ENCODE results near the gene DR1.

DR1 gene

DNA sequence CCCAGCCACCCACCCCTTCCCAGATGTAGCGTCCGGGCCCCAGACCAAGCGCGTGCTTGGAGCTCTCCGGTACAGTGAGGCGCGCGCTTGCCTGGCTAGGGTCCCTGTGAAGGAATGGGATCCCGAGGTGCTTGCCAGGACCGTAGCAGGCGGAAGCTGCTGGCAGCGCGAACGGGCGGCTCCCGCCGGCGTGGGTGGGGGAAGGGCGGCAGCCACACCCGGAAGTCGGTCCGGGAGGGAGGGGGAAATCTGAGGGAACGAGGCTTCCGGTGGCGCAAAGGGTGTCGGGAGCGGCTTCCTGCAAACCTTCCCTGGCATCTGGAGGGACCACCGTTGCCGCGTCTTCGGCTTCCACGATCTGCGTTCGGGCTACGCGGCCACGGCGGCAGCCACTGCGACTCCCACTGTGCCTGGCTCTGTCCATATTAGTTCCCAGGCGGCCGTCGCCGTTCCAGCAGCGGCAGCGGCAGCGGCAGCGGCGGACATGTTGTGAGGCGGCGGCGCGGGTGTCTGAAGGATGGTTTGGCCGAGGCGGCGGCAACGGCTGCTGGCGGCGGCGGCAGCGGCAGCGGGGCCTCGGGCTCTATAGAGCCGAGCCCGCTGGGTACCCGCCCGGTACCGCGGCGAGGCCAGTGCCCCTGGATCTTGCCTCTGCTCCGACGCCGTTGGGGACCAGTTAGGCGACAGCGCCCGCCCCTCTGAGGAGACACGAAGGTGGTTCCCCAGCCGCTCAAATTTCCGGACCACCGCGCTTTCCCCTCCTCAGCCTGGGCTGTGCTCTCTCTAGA is at the start of gene DR1:
Gene DR1 (plus strand): TSS at position 275 of the 788 bp plus-strand sequence. CDS start 739 bp downstream, outside the sequence.
- DNase-seq = peak; percentile 92

DNA sequence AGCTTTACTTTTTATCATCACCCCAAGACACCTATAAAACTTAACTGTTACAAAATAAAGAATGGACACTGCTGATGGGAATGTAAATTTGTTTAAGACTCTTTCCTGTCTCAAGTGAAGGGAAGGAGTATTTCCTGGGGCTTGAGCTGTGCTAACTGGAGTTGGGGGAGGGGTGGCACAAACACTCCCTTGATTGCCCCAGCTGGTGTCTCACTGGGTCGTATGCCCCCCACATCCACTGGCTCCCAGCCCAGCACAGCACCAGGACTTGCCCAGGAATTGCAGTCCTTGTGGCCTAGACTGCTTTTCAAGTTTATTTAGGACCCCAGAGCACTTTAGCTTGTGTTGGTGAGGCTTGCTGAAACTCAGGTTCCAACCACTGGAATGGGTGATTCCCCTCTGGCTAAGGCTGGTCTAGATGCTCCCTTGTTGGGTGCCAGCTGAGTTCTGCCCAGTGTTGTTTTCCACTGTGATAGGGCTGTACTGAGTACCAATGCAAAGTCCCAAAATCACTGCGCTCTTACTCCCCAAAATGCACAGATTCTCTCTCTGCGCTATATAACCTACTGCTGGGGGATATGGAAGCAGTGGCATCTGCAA is 49.1 kb upstream of the DR1 start:
- DNase-seq = peak; percentile 52

DNA sequence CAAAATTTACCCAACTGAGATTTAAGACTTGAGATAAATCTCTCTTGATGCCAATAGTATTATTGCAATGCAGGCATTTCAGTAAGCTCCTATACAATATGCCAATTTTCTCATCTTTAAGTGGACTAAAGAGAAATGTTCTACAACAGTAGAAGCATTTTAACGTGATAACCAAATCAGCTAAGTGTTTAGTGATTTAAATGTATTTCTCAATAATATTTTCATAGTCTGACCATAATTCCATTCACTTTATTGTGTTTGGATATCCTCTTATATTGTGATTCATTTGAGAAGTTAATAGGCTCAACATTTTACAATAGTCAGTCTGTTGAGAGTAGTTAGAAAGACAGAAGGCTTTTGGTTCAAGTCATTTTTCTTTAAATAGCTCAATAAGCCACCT is 44.6 kb upstream of the DR1 start:
- DNase-seq = no peak

DNA sequence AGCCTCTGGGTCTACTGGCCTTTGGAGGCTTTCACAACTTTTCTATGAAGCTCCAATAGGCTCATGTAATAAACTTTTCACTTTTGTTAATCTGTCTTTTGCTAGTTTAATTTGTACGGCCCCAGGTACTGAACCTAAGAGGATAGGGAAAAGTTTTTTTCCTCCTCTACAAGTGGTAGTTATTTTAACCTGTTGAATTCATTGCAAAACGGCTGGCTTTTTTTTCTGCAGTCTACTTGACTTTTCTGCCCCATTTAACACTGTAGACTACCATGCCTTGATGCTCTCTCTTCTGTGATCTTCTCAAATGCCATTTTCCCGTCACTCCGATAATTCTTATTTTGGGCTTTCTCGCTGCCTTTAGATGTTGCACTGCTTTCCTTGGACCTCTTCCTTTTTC is 43.6 kb upstream of the DR1 start:
- no peak for DNase-seq

DNA sequence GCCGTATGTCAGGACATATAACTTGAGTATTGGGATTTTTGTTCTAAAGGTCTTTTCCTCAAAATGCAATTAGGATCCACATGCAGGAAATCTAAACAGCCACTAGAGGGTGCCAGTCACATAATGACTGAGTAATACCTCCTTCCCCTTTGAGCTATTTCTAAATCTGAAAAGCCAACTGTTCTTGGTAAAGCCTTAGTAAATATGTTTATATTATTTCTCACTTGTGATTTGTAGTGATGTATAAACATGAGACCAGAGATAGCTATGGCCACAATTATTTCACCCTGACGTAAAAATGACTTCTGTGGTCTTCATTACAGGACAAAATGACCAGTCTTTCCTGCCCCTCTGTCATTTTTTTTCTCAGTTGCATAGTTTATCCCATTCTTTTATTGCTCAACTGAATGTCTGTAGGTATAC is 41.0 kb upstream of the DR1 start:
- DNase-seq = peak; percentile 63

DNA sequence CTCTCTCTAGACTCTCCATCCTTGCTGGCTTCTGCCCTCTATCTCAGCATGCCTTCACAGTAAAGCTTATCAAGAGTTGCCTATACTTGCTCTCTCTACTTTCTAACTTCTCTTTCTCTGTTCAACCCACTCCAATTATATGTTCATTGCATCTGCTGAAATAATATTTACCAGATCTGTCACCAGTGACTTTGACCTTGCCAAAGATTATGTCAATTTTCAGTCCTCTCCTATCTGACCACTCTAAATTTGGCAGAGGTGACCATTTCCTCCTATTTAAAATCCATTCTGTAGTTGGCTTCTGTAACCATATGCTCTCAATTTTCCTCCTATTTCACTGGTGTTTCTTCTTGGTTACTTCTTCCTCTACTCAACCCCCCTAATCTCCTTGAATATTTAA is 38.8 kb upstream of the DR1 start:
- no peak for DNase-seq

DNA sequence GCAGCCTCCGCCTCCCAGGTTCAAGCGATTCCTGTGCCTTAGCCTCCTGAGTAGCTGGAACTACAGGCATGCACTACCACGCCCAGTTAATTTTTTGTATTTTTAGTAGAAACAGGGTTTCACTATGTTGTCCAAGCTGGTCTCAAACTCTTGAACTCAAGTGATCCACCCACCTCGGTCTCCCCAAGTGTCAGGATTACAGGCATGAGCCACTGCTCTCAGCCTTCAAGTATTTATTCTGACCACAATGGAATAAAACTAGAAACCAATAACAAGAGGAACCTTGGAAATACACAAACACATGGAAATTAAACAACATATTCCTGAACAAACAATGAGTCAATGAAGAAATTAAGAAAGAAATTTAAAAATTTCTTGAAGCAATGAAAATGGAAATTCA is 32.7 kb upstream of the DR1 start:
- no peak for DNase-seq

DNA sequence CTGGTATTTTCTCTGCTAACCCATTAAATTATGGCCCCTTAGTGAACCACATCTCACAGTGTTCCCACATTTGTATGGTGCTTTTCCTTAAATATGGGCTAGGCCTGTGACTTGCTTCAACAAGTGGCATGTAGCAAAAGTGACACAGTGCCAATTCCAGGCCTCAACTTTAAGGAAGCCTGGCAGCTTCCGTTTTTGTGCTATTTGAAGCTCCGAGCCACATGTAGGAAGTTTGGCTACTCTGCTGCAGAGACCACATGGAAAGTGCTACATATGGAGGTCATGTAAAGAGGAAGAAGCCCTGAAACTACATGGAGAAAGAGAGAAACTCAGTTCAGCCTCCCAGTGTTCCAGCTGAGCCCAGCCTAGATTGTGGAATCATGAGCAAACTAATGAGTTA is 28.5 kb upstream of the DR1 start:
- DNase-seq = no peak

DNA sequence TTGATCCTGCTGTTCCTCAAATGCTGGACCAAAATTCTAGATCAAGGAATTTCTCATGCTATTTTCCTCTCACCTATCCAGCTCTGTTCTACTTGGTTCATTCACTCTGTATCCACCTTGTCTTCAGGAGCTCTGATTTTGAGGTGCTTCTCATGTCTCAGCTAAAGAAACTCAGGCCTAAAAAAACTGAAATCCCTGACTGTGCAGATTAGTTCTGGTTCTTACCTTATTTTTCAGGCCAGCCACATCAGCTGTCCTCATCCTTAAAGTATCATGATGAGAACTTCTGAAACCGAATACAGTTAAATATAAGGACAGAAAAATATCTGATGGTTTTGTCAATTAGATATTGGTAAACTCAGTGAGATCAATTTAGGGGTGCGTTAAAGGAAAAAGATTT is 27.8 kb upstream of the DR1 start:
- DNase-seq = no peak

DNA sequence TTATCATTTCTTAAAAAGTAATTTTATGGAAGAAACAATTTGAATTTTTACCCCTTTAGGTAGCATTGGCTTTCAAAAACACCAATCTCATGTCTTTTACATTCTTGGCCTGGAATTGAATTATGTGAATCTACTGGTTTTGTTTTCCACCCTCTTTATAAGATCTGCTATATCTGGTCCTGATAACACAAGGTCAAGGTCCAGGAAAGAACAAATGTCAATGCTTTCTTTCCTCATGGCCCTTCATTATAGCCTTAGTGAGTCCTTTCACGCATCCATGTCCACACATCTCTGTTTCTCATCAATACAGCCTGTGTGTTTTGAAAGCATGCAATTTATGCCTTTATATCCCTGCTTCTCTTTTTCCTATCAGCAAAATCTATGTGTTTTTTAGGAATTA is 24.0 kb upstream of the DR1 start:
- no peak for DNase-seq

DNA sequence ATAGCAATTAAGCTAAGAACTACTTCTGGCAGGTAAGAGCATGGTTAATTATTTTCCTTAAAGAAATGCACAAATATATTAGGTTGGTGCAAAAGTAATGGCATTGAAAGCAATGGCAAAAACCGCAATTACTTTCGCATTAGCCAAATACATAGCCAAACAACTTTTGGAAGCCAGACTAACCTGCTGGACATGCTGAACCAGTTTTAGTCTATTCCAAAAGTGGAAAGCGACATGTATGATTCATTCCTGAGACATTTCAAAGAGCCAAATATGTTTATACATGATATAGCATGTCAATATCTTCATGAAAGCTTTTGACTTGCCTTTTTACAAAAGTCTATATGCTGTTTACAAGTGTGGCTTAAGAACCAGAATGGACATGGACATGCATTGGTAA is 23.4 kb upstream of the DR1 start:
- no peak for DNase-seq

DNA sequence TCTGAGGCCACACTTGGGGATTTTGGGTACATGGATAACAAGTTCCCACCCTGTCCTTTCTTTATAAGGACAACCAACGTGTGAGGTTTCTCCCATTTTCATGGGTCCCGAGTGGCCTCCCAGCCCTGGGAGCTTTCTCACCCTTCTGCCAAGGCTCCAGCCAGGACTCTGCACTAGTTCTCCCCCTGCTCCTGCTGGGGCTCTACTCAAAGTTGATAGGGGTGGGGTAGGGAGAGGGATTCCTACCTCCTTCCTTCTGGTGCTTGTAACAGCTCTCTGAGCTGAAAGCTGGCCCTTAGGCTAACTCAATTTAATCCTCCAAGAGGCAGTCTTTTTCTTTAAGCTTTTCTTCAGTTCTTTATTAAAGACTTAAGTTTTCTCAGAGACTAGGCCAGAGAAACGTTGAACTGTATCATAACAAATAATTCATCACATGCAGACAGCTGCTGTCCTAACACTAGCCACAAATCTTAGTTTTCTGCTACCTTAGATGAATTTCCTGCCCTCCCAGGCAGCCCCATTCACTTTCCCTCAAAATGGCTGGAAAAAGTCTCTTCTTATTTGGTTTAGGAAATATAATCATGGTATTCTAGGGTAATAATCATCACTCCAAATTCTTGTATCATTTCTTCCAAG is 22.4 kb upstream of the DR1 start:
- DNase-seq = no peak

DNA sequence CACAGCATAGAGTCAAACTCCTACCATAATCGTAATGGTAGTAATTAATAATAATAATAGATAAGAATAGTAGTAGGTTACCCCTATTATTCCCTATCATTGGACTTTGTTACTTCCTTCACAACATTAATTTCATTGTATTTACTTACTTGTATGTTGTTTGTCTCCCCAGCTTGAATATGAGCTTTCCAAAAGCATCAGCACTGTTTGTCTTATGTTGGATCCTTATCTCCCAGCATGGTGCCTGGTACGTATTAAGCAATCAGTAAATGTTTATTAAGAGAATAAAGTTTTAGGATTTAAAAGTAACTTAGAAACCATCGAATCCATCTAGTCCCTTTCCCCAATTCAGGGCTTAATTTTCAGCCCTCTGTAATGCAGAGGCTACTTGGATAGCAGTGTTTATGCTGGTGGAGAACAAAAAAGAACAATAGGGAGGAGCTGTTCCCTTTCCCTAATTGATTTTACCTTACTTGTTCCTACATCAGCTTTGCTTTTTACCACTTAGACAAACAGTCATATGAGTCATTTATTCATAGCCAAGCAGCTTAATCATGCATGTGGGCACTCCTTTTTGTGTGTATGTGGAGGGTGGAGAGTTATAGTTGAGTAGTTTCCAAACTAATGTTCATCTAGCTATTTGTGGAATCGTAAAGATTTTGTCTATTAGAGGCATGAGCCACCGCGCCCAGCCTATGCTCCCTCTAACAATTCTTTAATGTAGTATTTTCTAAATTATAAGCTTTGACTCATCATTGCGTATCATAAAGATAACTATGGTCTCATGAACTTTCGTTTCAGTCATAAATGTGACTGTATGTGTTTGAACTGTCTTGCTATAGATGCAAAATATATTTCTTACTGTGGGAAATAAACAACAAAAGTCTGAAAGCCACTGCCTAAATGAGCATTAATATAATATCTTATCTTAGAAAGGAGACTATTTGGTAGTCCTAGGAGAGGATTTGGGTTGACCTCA is 20.9 kb upstream of the DR1 start:
- peak; percentile 55 for DNase-seq

DNA sequence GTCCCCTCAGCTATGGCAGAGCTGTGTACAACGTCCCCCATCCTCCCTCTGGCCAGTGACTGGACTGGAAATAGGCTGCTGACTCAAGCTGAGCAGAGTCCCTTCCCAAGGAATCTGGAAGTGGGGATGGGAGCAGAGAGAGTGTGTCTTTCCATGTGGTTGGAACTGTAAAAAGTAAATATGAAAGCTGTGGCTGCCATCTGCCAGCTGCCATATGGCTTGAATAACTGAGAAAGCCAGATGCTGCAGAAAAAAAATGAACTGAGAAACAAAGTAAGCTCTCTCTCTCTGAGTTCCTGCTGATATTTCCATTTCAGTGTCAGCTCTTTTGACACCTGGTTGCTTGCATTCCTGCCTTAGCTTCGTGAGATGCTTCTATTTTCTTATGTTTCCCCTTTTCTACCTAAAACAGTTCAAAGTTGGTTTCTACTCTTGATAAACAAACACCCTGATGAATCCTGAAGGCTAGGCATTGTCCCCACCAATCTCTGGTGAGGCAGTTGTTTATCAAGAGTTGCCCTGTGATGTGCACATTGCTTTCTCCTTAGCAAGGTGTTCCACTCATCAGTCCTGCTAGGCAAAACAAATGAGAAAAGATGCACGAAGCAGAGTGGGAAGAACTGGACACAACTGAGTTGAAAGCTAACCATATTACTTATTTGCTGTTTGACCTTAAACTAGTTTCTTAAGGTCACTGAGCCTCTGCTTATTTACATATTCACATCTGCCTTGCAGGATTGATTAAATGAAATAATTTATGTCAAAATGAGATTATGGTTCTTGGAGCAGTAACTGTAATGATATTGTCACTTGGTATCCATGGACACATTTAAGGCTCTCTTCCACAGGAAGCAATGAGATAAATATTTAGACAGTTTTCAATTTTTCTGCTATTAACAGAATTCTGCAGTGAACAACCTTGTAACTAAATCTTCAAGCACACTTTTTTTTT is 16.6 kb upstream of the DR1 start:
- peak; percentile 85 for DNase-seq

DNA sequence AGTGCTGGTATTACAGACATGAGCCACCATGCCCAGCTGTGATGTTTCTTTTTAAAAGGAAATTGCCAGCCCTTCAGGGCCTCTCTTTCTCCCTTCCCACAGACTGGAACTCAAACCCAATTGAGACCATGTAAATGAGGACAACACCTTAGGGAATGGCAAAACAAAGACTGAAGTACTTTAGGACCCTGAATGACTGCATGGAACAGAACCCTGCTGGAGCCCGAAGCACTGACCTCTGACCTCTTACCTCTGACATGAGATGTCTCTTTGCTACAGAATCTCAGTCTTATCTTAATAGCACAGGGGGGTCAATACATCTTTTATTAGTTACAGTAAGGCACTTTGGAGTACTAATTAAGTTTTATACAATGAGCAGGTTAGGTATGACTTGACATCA is 15.5 kb upstream of the DR1 start:
- DNase-seq = no peak

DNA sequence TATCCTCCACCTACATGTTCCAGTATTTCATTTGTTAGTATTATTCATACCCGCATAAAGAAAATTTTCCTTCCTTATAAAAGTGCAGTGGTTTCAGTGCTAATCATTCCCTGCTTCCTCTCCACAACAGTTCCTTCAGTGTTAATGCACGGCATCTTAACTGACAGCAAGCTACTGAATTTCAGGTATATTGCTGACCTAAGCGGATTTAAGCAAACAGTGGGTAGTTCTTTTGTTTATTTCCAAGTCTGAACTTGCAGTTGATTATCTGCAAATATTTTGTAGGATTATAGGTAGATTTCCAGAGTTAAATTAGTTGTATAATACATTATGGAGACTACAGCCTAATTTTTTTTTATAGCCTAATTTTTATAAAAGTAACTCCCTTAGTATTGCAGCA is 15.1 kb upstream of the DR1 start:
- DNase-seq = peak; percentile 3

DNA sequence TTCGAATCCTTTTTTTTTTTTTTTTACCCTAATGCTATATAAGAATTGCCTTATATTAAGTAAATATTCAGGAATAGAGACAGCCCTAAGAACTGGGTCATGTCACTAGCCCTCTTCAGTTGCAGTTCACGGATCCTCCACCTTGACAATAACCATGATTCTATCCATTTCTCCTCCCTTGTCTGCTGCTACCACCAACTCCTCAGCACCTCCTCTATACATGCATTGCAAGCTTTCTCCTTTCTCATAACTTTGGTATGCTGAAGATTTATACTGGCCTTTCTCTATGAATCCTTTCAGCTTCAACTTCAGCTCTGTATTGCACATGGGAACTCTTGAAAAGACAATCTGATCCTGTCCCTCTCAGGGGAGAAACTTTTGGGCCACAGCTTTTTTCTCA is 14.3 kb upstream of the DR1 start:
- no peak for DNase-seq

DNA sequence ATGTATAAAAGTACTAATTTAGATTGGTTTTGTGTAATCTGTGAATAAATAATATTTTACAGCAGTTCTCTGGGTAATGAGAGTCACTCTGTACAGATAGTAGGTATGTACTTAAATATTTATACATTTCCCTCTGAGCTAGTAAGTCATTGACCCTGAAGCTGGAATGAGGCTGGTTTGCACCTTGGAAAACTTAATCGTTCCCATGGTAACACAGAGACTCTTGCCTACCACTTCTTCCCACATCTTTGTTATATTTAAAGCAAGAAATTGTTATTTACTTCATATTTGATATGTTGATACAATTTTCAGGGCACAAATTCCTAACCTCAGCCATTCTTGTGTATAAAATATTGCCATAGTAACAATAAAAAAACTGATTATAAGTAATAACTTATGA is 13.3 kb upstream of the DR1 start:
- no peak for DNase-seq

DNA sequence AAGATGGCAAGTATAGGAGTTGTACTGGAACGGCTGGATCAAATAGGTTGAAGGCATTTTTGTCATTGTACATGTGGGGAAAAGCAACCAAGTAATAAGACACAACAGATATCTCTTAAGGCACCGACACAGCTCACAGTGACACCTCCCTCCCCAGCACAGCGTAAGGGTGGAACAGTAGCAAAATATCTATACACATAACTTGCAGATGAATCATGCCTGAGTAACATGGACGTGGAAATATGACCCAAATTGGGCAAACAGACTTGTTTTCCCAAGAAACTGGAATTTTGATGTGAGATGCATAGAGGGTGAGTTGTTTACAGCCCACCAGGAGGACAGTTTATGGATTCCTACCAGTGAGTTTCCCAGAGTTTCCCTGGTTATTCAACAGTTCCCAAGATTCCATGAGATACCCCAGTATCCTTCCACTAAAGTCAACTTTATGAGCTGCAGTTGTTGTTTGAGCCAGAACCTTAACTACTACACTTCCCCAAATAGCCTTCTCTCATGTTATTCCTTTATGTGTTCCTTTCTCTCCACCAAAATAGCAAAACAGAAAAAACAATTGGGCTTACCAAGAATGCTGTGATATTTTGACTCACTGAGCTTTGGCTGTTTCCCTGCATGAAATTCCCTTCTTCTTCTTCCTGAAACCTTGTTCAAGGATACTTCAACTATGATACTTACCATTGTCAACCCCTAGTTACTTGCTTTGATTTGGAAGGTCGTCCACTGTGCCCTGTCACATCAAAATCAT is 7.1 kb upstream of the DR1 start:
- DNase-seq = no peak

DNA sequence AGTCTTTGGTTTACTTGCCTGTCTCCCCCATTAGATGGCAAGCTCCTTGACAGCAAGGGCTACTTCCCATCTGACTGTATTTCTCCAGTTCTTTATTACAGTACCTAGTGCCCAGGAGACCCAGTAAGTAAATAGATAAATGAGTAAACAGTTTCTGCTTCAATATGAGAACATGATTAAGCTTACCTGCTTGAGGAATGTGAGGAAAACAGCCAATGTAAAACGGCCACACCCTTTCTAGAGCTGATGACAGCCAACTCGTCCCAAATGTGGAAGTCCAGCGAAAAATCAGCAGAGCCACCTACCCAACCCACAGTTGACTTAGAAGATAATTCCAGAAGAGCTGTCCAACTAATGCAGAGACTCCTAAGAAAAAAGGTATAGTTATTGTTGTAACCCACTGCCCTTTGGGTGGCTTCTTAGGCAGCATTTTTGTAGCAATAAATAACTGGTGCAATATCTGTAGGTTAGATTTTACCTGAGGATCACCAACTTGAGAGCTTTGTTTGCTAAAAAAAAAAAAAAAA is 6.5 kb upstream of the DR1 start:
- DNase-seq = no peak

DNA sequence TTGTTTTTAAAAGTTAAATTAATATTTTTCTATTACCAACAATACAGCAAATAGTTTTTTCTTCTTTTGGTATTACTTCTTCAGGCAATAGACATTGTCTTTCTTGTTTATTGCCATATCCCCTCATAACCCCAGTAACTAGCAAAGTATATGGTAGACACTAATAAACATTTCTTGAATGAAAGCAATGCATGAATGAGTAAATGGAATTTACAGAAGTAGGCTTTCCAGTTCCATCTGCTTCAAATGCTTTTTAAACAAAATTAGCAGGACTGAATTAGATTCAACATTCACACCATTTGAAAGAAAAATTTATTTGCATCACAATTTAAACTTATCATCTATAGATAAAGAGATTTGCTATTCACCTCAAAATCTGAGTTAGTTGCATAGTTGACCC is 5.6 kb upstream of the DR1 start:
- DNase-seq = no peak

Data from NCI-H69 (cell line).